ENCODE measurements around the gene WNT6. TPM values are rescaled to one million over a fixed set of nuclear protein-coding genes. Genes with fewer than 3 reads are reported as not detected.
A peak's percentile ranks its signal among the peaks of the same experiment; 100 is the strongest.
"Not testable (repeated sequence)": the region's sequence is repeated elsewhere in the genome, so short reads cannot be mapped to it uniquely, and the experiment has no call there.

The WNT6 gene
- total RNA-seq, 1 experiment from 2014 or later = not detected

DNA sequence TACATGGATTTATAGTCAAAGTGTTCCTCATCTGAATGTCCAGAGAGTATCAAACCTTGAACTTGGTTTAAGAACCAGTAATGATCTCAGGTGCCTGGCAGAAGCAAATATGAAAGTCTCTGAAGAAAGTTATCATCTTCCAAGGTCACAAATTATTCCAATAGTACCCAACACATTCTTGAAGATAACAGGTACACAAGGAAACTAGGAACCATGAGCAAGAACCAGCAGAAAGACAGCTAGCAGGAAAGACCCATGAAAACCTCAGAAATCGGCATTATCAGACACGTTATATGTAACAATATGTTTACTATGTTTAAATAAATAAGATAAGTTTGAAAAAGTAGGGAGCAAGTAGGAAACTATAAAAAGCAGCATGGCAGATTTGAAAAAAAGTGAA, 22.1 kb upstream of the WNT6 start:
- no peak for DNase-seq (ENCODE audit: low read depth in 1 of 2, low spot score in 2 of 2)
- Histone ChIP-seq H3K27ac (no peak overlapping the region), H3K9me3 (replicated peaks) (no peaks in the 10 kb centered on the region; the same call in none of the 2 replicates), H3K4me1 (replicated peaks) (peaks cover 3% of the 10 kb centered on the region; the same call in 1 of the 2 replicates), H3K27me3 (replicated peaks) (peaks cover 14% of the 10 kb centered on the region; the same call in 1 of the 2 replicates), H3K36me3 (no peaks in the 10 kb centered on the region), H3K4me3 (no peak overlapping the region)

DNA sequence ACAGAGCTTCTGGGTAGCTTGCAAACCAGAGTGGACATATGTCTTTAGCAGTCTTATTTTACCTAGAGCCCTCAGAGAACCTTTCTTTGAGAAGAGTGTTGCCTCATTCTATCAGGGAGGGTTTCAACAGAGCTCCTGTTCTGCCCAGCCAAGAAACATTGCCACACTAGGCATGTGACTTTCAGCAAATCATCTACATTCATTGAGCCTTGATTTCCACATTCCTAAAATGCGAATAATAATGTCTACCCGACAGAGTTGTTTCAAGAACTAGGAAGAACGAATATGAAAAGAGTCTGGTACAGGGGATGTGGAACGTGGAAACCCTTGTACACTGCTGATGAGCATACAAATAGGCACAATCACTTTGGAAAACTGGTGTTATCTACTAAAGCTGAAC, 20.2 kb upstream of the WNT6 start:
- Histone ChIP-seq H3K36me3 (no peaks in the 10 kb centered on the region), H3K4me1 (replicated peaks) (no peaks in the 10 kb centered on the region), H3K9me3 (replicated peaks) (no peaks in the 10 kb centered on the region; the same call in none of the 2 replicates), H3K27ac (no peak overlapping the region), H3K27me3 (replicated peaks) (peaks cover 14% of the 10 kb centered on the region; the same call in 1 of the 2 replicates), H3K4me3 (no peak overlapping the region)
- DNase-seq (ENCODE audit: low read depth in 1 of 2, low spot score in 2 of 2) = no peak

DNA sequence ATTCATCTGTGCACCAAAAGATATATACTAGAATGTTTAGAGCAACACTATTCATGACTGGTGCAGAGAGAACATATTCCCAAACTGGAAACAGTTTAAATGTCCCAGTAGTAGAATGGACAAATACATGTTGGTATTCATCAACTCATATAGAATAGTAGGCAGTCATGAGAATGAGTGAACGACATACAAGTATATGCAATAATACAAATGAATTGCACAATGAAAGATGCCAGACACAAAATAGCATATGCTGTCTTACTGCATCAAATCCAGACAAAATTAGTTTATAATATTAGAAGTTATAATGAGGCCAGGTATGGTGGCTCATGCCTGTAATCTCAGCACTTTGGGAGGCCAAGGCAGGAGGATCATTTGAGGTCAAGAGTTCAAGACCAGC, 19.7 kb upstream of the WNT6 start:
- DNase-seq (ENCODE audit: low read depth in 1 of 2, low spot score in 2 of 2) = no peak
- Histone ChIP-seq H3K4me1 (replicated peaks) (no peaks in the 10 kb centered on the region), H3K27me3 (replicated peaks) (peaks cover 14% of the 10 kb centered on the region; the same call in 1 of the 2 replicates), H3K4me3 (no peak overlapping the region), H3K9me3 (replicated peaks) (no peaks in the 10 kb centered on the region; the same call in none of the 2 replicates), H3K36me3 (no peaks in the 10 kb centered on the region), H3K27ac (no peak overlapping the region)

DNA sequence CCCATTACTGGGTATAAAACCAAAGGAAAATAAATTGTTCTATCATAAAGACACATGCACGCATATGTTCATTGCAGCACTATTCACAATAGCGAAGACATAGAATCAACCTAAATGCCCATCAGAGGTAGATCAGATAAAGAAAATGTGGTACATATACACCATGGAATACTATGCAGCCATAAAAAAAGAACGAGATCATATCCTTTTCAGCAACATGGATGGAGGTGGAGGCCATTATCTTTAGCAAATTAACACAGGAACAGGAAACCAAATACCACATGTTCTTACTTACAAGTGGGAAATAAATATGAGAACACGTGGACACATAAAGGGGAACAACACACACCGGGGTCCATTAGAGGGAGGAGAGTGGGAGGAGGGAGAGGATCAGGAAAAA, 15.3 kb upstream of the WNT6 start:
- H3K4me1 ChIP-seq (replicated peaks); H3K36me3 ChIP-seq; H3K27me3 ChIP-seq (replicated peaks); H3K9me3 ChIP-seq (replicated peaks); H3K4me3 ChIP-seq; DNase-seq (ENCODE audit: low read depth in 1 of 2, low spot score in 2 of 2); H3K27ac ChIP-seq: not testable (repeated sequence)

DNA sequence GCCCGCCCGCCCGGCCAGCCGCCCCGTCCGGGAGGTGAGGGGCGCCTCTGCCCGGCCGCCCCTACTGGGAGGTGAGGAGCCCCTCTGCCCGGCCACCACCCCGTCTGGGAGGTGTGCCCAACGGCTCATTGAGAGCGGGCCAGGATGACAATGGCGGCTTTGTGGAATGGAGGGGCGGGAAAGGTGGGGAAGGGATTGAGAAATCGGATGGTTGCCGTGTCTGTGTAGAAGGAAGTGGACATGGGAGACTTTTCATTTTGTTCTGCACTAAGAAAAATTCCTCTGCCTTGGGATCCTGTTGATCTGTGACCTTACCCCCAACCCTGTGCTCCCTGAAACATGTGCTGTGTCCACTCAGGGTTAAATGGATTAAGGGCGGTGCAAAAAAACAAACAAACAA, 12.6 kb upstream of the WNT6 start:
- H3K27ac ChIP-seq; H3K4me3 ChIP-seq; DNase-seq (ENCODE audit: low read depth in 1 of 2, low spot score in 2 of 2): not testable (repeated sequence)

DNA sequence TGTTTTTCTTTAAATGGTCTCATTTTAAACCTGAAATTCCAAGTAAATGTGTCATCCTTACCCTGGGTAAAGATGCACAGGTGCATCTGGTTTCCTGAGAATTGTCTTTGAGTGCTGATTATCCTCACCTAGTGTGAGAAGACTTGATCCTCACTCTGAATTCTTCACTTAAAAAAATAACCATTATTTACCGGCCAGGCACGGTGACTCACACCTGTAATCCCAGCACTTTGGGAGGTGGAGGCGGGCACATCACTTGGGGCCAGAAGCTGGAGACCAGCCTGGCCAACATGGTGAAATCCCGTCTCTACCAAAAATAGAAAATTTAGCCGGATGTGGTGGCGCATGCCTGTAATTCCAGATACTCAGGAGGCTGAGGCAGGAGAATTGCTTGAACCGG, 9.9 kb upstream of the WNT6 start:
- Histone ChIP-seq H3K27ac (no peak overlapping the region), H3K4me3 (no peak overlapping the region), H3K27me3 (replicated peaks) (peaks cover 15% of the 10 kb centered on the region), H3K9me3 (replicated peaks) (no peaks in the 10 kb centered on the region), H3K36me3 (no peaks in the 10 kb centered on the region), H3K4me1 (replicated peaks) (no peaks in the 10 kb centered on the region)
- DNase-seq (ENCODE audit: low read depth in 1 of 2, low spot score in 2 of 2) = no peak

More for the DNA sequence above, 12.6 kb upstream of the WNT6 start:
- H3K27me3 ChIP-seq (replicated peaks); H3K36me3 ChIP-seq; H3K9me3 ChIP-seq (replicated peaks); H3K4me1 ChIP-seq (replicated peaks): not testable (repeated sequence)

DNA sequence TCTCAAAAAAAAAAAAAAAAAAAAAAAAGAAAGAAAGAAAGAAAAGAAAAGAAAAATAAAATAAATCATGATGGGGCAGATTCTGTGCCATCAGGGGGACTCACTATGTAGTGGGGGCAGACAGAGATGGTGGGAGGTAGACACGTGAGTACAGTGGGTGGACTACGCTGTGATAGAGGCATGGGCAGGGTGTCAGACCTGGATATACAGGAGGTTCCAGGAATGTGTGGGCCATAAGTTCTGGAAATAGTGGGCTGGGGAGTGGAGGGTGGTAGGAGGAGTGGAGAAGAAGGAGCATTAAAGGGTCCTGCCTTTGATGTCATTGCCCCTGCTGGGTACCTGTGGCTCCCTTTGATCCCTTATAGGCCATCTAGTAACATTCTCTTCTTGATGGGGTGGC, 8.8 kb upstream of the WNT6 start:
- peaks cover 21% of the 10 kb centered on the region for H3K27me3 ChIP-seq (replicated peaks)
- H3K4me3 ChIP-seq = no peak overlapping the region
- H3K36me3 ChIP-seq = no peaks in the 10 kb centered on the region
- no peaks in the 10 kb centered on the region for H3K9me3 ChIP-seq (replicated peaks)
- no peak for DNase-seq (ENCODE audit: low read depth in 1 of 2, low spot score in 2 of 2)
- H3K4me1 ChIP-seq (replicated peaks) = no peaks in the 10 kb centered on the region
- no peak overlapping the region for H3K27ac ChIP-seq

DNA sequence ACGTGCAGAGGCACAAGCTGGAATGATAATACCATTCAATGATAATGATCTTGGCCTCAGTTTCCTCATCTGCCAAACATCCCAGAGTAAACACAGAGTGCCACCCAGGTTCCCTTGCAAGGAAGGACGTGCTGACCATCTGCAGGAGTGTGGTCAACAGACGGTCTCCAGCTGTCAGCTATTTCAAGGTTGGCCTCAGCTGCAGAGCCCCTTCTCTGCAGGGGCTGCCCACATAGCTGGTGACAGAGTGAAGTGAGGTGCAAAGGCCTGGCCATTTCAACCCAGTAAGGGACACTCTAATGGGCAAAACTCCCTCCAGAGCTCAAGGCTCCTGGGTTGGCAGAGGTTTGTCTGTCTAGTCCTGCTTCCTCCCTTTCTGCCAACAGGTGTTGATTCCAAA, 8.3 kb upstream of the WNT6 start:
- DNase-seq (ENCODE audit: low read depth in 1 of 2, low spot score in 2 of 2) = no peak
- Histone ChIP-seq H3K4me1 (replicated peaks) (no peaks in the 10 kb centered on the region), H3K27me3 (replicated peaks) (peaks cover 26% of the 10 kb centered on the region), H3K9me3 (replicated peaks) (no peaks in the 10 kb centered on the region), H3K4me3 (no peak overlapping the region), H3K36me3 (no peaks in the 10 kb centered on the region), H3K27ac (no peak overlapping the region)

DNA sequence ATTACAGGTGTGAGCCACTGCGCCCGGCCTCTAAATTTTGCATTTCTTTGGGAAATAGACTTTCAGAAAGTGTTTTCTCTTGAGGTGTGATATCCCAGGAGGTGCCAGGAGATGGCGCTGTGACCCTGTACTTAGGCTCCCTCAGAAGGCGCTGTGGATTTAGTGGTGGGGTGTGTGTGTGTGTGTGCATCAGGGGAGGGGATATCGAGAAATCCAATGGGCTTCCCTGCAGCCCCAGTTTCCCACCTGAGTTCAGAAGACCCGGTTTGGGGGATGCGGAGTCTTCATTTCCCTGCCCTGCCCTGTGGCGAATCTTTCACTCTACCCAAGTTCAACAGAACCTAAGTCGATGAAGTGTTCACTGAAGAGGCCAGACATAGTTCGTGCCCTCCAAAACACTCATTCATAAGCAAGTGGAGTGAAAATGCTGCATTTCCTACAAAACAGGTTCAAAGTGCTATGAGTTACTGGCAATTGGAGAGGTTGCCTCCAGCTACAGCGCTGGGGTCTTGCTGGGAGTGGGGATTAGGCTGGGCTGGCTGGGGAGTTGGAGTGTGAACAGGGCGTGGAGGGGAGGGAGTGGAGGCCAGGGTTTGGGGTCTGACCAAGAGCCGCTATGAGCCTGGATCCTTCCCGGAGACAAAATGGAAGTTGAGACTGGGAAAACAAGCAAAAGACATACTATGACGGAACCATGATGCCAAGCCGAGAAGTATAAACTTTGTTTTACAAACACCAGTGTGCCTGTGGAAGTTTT, 6.5 kb upstream of the WNT6 start:
- H3K4me3 ChIP-seq = no peak overlapping the region
- peaks cover 37% of the 10 kb centered on the region for H3K27me3 ChIP-seq (replicated peaks)
- H3K9me3 ChIP-seq (replicated peaks) = no peaks in the 10 kb centered on the region
- no peaks in the 10 kb centered on the region for H3K36me3 ChIP-seq
- DNase-seq (ENCODE audit: low read depth in 1 of 2, low spot score in 2 of 2) = peak in 1 of 2 experiments; percentile 26
- no peak overlapping the region for H3K27ac ChIP-seq
- no peaks in the 10 kb centered on the region for H3K4me1 ChIP-seq (replicated peaks)

DNA sequence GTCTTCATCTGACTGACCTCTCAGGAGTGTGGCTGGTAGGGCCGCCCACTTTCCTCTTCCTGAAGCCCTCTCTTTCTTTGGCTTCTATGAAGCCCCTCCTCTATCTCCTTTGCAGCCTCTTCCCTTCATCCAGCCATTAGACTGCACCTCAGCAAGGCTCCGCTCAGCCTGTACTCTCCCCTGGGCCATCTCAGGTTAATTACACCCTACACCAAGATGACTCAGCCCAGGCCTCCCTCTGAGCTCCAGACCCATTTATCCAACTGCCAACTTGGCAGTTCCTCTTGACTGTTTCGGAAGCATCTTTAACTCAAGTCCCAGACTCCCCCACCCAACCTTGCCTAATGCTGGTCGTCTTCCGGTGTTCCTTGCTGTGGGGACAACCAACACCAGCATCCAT, 5.8 kb upstream of the WNT6 start:
- DNase-seq (ENCODE audit: low read depth in 1 of 2, low spot score in 2 of 2) = no peak

DNA sequence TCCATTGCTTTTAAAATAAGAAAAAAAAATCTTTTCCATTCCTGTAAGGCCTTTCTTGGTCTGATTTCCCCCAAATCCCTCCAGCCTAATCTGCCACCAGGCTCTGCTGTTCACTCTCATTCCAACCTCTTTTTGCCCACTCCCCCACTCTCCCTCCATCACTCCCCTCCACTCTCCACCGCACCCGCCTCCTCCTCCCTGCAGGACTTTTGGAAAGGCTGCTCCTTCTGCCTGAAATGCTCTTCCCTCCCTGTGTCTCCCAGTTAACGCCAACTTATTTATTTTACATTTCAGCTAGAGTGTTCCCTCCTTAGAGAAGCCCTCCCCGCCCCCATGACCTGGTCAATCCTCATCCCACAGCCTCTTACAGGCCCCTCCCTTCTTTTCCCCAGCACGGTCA, 4.7 kb upstream of the WNT6 start:
- H3K4me3 ChIP-seq = no peak overlapping the region
- no peaks in the 10 kb centered on the region for H3K9me3 ChIP-seq (replicated peaks)
- peaks cover 2% of the 10 kb centered on the region for H3K4me1 ChIP-seq (replicated peaks)
- H3K27me3 ChIP-seq (replicated peaks) = peaks cover 52% of the 10 kb centered on the region
- no peak overlapping the region for H3K27ac ChIP-seq
- no peaks in the 10 kb centered on the region for H3K36me3 ChIP-seq
- no peak for DNase-seq (ENCODE audit: low read depth in 1 of 2, low spot score in 2 of 2)

More for the DNA sequence above, 5.8 kb upstream of the WNT6 start:
- Histone ChIP-seq H3K9me3 (replicated peaks) (no peaks in the 10 kb centered on the region), H3K27ac (no peak overlapping the region), H3K4me3 (no peak overlapping the region), H3K36me3 (no peaks in the 10 kb centered on the region), H3K4me1 (replicated peaks) (no peaks in the 10 kb centered on the region), H3K27me3 (replicated peaks) (peaks cover 44% of the 10 kb centered on the region)

DNA sequence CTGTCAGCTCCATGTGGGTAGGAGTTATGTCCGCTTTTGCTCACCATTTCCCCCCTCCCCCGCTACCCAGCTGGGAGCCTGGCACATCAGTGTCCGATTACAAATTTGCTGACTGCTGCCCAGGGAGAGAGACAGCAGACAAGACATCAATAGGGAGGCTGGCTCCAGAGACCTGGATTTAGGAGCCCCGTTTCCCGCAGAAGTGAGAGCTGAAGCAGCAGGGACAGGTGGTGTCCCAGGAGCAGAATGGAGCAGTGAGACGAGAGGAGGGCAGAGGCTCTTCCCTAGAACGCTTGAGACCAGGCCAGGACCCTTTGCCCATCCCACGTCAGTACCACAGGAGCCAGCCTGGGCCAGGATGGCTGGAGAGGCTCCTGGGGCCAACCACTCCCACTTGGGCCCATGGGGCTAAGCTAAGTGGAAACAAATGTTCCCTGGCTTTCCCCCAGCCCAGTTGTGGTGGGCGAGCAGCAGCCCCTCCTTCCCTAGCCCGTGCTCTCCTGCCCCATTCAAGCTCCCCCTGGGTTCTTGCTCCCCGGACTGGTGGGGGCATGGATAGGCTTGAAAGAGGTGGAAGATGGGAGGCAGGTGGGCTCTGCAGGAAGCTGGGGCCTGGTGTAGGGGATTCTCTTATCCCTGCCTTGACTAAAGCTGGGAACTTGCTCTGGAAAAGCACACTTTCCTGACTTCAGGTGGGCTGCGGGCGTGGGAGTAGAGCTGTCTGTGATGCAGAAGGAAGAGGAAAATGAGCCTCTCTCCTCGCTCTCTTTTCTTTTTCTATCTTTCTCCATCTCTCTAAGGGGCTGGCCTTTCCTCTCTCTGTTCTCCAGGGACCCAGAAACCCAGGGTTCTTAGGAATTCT, 4.1 kb upstream of the WNT6 start:
- Histone ChIP-seq H3K27ac (no peak overlapping the region), H3K27me3 (replicated peaks) (peaks cover 59% of the 10 kb centered on the region), H3K9me3 (replicated peaks) (no peaks in the 10 kb centered on the region), H3K36me3 (no peaks in the 10 kb centered on the region), H3K4me3 (no peak overlapping the region), H3K4me1 (replicated peaks) (peaks cover 9% of the 10 kb centered on the region)
- DNase-seq (ENCODE audit: low read depth in 1 of 2, low spot score in 2 of 2) = no peak

DNA sequence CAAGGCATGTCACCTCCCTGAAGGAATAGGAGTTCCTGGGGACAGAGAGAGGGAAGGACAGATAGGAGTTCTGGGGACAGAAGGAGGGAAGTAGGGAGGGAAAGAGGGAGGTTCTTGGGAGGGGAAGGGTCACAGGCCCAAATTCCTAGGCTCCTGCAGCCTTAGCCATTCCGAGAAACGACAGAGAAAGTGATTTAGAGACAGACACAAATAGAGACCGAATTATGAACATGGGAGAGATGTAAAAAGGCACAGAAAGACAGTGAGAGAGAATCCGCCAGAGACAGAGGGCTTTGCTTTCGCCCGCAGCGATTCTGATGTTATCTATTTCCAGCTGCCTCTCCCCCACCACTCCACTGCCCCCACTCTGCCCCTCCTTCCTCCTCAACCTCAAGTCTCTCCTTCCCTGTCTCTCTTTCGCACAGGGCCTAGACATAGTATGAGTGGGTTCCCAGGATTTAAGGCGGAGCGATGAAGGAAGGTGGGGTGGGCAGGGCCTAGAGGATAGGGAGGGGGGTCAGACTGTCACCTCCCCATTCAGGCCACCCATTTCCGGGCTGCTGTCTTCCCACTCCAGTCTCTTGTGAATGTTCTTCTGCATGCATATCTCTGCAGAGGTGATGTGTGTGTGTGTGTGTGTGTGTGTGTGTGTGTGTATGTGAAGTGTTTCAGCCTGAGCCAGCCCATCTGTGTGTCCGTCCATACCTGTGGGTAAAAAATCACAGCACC, 3.3 kb upstream of the WNT6 start:
- Histone ChIP-seq H3K27me3 (replicated peaks) (peaks cover 66% of the 10 kb centered on the region), H3K36me3 (no peaks in the 10 kb centered on the region), H3K27ac (no peak overlapping the region), H3K4me1 (replicated peaks) (peaks cover 13% of the 10 kb centered on the region), H3K4me3 (no peak overlapping the region), H3K9me3 (replicated peaks) (no peaks in the 10 kb centered on the region)
- DNase-seq (ENCODE audit: low read depth in 1 of 2, low spot score in 2 of 2) = no peak

DNA sequence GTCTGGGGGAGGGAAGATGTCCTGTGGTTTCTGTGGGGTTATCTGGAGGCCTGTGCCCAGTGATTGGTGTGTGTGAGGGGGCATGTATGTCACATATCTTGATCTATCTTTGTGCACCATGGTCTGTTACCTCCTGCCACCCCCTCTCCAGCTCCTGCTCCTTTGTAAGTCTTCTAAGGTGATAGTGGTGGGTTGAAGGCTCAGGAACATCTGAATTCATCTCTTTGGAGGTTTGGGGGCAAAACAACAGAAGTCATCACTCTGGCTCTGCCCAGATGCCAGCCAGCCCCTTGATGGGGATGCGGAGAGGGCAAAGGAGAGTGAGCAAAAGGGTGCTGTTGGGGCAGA, 2.7 kb upstream of the WNT6 start:
- Histone ChIP-seq H3K27ac (no peak overlapping the region), H3K9me3 (replicated peaks) (no peaks in the 10 kb centered on the region), H3K27me3 (replicated peaks) (peaks cover 71% of the 10 kb centered on the region), H3K4me1 (replicated peaks) (peaks cover 13% of the 10 kb centered on the region), H3K4me3 (no peak overlapping the region), H3K36me3 (no peaks in the 10 kb centered on the region)
- no peak for DNase-seq (ENCODE audit: low read depth in 1 of 2, low spot score in 2 of 2)
